Measurements from ENCODE around the gene TOMM20. TPM values are rescaled to one million over a fixed set of nuclear protein-coding genes. Genes with fewer than 3 reads are reported as not detected.

The TOMM20 gene
- total RNA-seq, 2 donors from 2014 or later, result 76.2 to 127 TPM

- DNase-seq, result no peak
- Histone ChIP-seq H3K4me1 (peaks cover 15% of the 10 kb centered on the region), H3K4me3 (no peak overlapping the region), H3K9ac (ENCODE audit: low read depth in 2 of 2, low read length in 2 of 2) (peak overlapping the region in 1 of 2 donors; percentile 64), H3K9me3 (no peaks in the 10 kb centered on the region), H3K36me3 (no peaks in the 10 kb centered on the region), H3K27me3 (no peaks in the 10 kb centered on the region), H3K27ac (peak overlapping the region; percentile 4)
- intact Hi-C loops (cut with DNase I), result no loop called here
- TF ChIP-seq CTCF (IDR thresholded peaks at IDR 0.05), result no peak
These were observed 59.5 kb downstream of the TOMM20 start for GRCh38 chr1:235069176-235069575.

- no peaks in the 10 kb centered on the region for H3K36me3 ChIP-seq
- DNase-seq, result peak; percentile 52
- intact Hi-C loops (cut with DNase I), result no loop called here
- TF ChIP-seq CTCF (IDR thresholded peaks at IDR 0.05), result no peak
- peaks cover 16% of the 10 kb centered on the region for H3K4me1 ChIP-seq
- no peaks in the 10 kb centered on the region for H3K27me3 ChIP-seq
- peak overlapping the region; percentile 38 to 70 for H3K9ac ChIP-seq (ENCODE audit: low read depth in 2 of 2, low read length in 2 of 2)
- no peaks in the 10 kb centered on the region for H3K9me3 ChIP-seq
- H3K27ac ChIP-seq, result peak overlapping the region; percentile 91
- H3K4me3 ChIP-seq, result no peak overlapping the region
These were observed 60.2 kb downstream of the TOMM20 start for GRCh38 chr1:235068158-235069121.

GRCh38 chr1:235067396-235068157 is 61.1 kb downstream of the TOMM20 start:
- TF ChIP-seq CTCF (IDR thresholded peaks at IDR 0.05), result no peak
- Histone ChIP-seq H3K4me1 (peaks cover 23% of the 10 kb centered on the region), H3K36me3 (no peaks in the 10 kb centered on the region), H3K27me3 (no peaks in the 10 kb centered on the region), H3K9ac (ENCODE audit: low read depth in 2 of 2, low read length in 2 of 2) (peak overlapping the region in 1 of 2 donors; percentile 70), H3K27ac (peak overlapping the region; percentile 91), H3K9me3 (no peaks in the 10 kb centered on the region), H3K4me3 (no peak overlapping the region)
- peak; percentile 90 for DNase-seq
- intact Hi-C loops (cut with DNase I), result no loop called here

- DNase-seq, result no peak
- TF ChIP-seq CTCF (IDR thresholded peaks at IDR 0.05), result no peak
- Histone ChIP-seq H3K36me3 (no peaks in the 10 kb centered on the region), H3K9me3 (no peaks in the 10 kb centered on the region), H3K27ac (peak overlapping the region; percentile 83), H3K9ac (ENCODE audit: low read depth in 2 of 2, low read length in 2 of 2) (peak overlapping the region in 1 of 2 donors; percentile 77), H3K4me3 (no peak overlapping the region), H3K27me3 (no peaks in the 10 kb centered on the region), H3K4me1 (peaks cover 20% of the 10 kb centered on the region)
- intact Hi-C loops (cut with DNase I), result no loop called here
These were observed 65.4 kb downstream of the TOMM20 start for GRCh38 chr1:235063068-235063765.

Measured in colonic mucosa (tissue), 4 donors.